Myocyte (in vitro differentiated cells): Measurements from ENCODE around the gene RARB. TPM values are rescaled to one million over a fixed set of nuclear protein-coding genes. Genes with fewer than 3 reads are reported as not detected.

ENCODE experiments used
- DNase-seq: peaks from one replicate; pipeline ENCODE4 v3.0.0-alpha.2; 2012; ENCODE audit warnings: low read depth
- total RNA-seq: library from RNA; depleted of rRNA; stranded (reverse); fragments of >200 nt; gene quantifications from 2 replicates; pipeline ENCODE4 v1.2.3, GENCODE V29; 2014

The RARB gene
- total RNA-seq, 1 donor from 2014 or later: 0.13 TPM

- DNase-seq: no peak
These were observed 164.9 kb downstream of the RARB start for GRCh38 chr3:25593001-25593400.

- DNase-seq: peak; percentile 74
These were observed 166.0 kb downstream of the RARB start for GRCh38 chr3:25594007-25594502.

- DNase-seq: no peak
These were observed 169.6 kb downstream of the RARB start for GRCh38 chr3:25597535-25598101.

GRCh38 chr3:25603703-25604102 is 175.6 kb downstream of the RARB start:
- DNase-seq: peak; percentile 83

GRCh38 chr3:25604107-25604805 is 176.2 kb downstream of the RARB start:
- peak; percentile 84 for DNase-seq

- DNase-seq: no peak
These were observed 182.1 kb downstream of the RARB start for GRCh38 chr3:25610167-25610566.

GRCh38 chr3:25610779-25611178 is 182.7 kb downstream of the RARB start:
- no peak for DNase-seq

GRCh38 chr3:25611193-25611592 is 183.1 kb downstream of the RARB start:
- no peak for DNase-seq

GRCh38 chr3:25618028-25618427 is 190.0 kb downstream of the RARB start:
- no peak for DNase-seq

- no peak for DNase-seq
These were observed 191.3 kb downstream of the RARB start for GRCh38 chr3:25619382-25619781.

- no peak for DNase-seq
These were observed 192.4 kb downstream of the RARB start for GRCh38 chr3:25620493-25620892.

- DNase-seq: no peak
These were observed 193.0 kb downstream of the RARB start for GRCh38 chr3:25621087-25621486.

- DNase-seq: no peak
These were observed 203.9 kb downstream of the RARB start for GRCh38 chr3:25631989-25632388.

GRCh38 chr3:25633919-25634318 is 205.9 kb downstream of the RARB start:
- DNase-seq: no peak

GRCh38 chr3:25635038-25635437 is 207.0 kb downstream of the RARB start:
- DNase-seq: no peak

Other genes starting within 250 kb of the RARB start
- gene TOP2B, start 236.6 kb downstream of the RARB start, total RNA-seq: 81.5 and 85.6 TPM in 2 replicates